Jurkat, Clone E6-1 (cell line): ENCODE results near the gene GRK5.

Experiments
- DNase-seq: peaks from one replicate; pipeline ENCODE4 v3.0.0-alpha.2; 2011; ENCODE audit warnings: low read depth, low spot score
- H3K4me3 ChIP-seq: 2 replicates; pipeline ENCODE4 v1.5.1; 2011; ENCODE audit warnings: mild to moderate bottlenecking, low read length, control low read depth, moderate library complexity

Gene GRK5

GRCh38 chr10:119377958-119378736 lies 170.8 kb downstream of the GRK5 start:
- no peak for DNase-seq
- no peak overlapping the region for H3K4me3 ChIP-seq

GRCh38 chr10:119378737-119379067 lies 171.3 kb downstream of the GRK5 start:
- no peak overlapping the region for H3K4me3 ChIP-seq
- no peak for DNase-seq

GRCh38 chr10:119379466-119380071 lies 172.2 kb downstream of the GRK5 start:
- DNase-seq, result peak; percentile 10
- H3K4me3 ChIP-seq, result no peak overlapping the region

- H3K4me3 ChIP-seq, result no peak overlapping the region; the same call in 1 of the 2 replicates
- peak; percentile 74 for DNase-seq
Observed at GRCh38 chr10:119383174-119383856, 175.9 kb downstream of the GRK5 start.

- no peak for DNase-seq
- no peak overlapping the region for H3K4me3 ChIP-seq
Observed at GRCh38 chr10:119384127-119384526, 176.8 kb downstream of the GRK5 start.

- DNase-seq, result no peak
- H3K4me3 ChIP-seq, result no peak overlapping the region
Observed at GRCh38 chr10:119386666-119387065, 179.3 kb downstream of the GRK5 start.

GRCh38 chr10:119388849-119389345 lies 181.5 kb downstream of the GRK5 start:
- DNase-seq, result no peak
- H3K4me3 ChIP-seq, result no peak overlapping the region

- H3K4me3 ChIP-seq, result no peak overlapping the region
- DNase-seq, result no peak
Observed at GRCh38 chr10:119391440-119392251, 184.3 kb downstream of the GRK5 start.

- no peak for DNase-seq
- H3K4me3 ChIP-seq, result no peak overlapping the region
Observed at GRCh38 chr10:119393019-119393418, 185.6 kb downstream of the GRK5 start.

- no peak for DNase-seq
- no peak overlapping the region for H3K4me3 ChIP-seq
Observed at GRCh38 chr10:119393421-119393820, 186.1 kb downstream of the GRK5 start.

GRCh38 chr10:119393845-119394244 lies 186.5 kb downstream of the GRK5 start:
- H3K4me3 ChIP-seq, result no peak overlapping the region
- no peak for DNase-seq

GRCh38 chr10:119394657-119395279 lies 187.4 kb downstream of the GRK5 start:
- no peak overlapping the region for H3K4me3 ChIP-seq
- no peak for DNase-seq

GRCh38 chr10:119395280-119396007 lies 188.1 kb downstream of the GRK5 start:
- no peak for DNase-seq
- H3K4me3 ChIP-seq, result no peak overlapping the region

GRCh38 chr10:119396008-119396708 lies 188.8 kb downstream of the GRK5 start:
- no peak for DNase-seq

GRCh38 chr10:119396709-119397071 lies 189.3 kb downstream of the GRK5 start:
- no peak for DNase-seq
- H3K4me3 ChIP-seq, result no peak overlapping the region

More at GRCh38 chr10:119396008-119396708, 188.8 kb downstream of the GRK5 start:
- H3K4me3 ChIP-seq, result no peak overlapping the region

- no peak overlapping the region for H3K4me3 ChIP-seq
- DNase-seq, result no peak
Observed at GRCh38 chr10:119397416-119397815, 190.0 kb downstream of the GRK5 start.

- no peak overlapping the region for H3K4me3 ChIP-seq
- DNase-seq, result no peak
Observed at GRCh38 chr10:119398996-119399395, 191.6 kb downstream of the GRK5 start.

GRCh38 chr10:119399466-119399865 lies 192.1 kb downstream of the GRK5 start:
- DNase-seq, result no peak
- no peak overlapping the region for H3K4me3 ChIP-seq
